Hematopoietic multipotent progenitor cell treated with erythropoietin and hydrocortisone succinate and interleukin-3 and kit ligand, for 17 days (in vitro differentiated cells): ENCODE data around the gene MOK.

Experiments
- DNase-seq: peaks from one replicate; pipeline ENCODE4 v3.0.0-alpha.2; 2015; ENCODE audit warnings: low spot score

MOK gene

DNA sequence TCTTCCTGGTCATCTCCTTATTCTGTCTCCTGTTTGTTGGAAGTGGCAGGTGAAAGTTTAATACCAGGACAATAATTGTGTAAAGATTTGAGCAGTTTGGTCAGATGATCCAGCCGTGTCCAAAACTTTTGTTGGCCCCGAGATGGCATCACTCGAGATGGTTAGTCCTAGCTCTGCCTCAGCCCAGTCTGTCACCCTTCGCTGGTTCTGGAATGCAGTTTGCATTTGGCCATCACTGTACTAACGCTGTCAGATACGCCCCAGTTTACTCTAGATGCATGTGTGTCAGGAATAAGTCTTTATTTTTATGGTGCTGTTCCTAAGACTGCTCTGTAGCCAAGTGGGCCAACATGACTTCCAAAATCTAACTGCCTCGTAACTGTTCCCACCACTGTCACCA lies 79.6 kb downstream of the MOK start:
- no peak for DNase-seq

DNA sequence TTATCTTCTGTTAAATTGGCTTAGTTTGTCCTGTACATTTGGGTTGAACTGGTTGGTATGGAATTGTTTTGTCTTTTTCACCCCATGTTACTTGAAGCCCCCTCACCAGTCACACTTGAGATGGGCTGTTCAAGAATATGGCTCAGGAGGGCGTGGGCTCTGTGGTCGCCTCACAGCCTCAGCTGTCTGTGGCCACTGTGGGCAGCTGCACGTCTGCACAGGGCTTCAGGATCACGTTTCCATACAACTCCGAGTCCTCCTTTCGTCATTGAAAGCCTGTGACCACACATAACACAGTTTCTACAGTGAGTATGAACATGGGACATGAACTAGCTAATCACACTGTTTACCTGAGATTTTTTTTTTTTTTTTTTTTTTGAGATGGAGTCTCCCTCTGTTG lies 81.3 kb downstream of the MOK start:
- no peak for DNase-seq

DNA sequence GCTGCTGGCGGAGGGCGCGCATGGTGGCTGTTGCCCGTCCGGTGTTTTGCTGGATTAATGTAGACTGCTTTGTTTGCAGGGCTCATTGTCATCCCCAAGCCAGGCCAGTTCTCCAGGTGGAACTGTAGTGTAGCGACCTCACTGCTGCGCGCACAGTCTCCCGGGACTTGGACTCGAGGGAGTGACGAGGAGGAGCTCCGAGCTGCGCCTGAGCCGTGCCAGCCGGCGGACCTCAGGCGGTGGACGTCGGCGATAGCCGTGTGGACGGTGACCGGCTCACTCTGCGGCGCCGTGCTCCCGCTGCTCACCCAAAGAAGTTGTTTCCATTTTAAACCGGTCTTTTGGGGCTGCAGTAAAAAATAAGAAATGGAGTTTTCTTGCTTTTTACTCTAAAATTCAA lies 82.2 kb downstream of the MOK start:
- no peak for DNase-seq

DNA sequence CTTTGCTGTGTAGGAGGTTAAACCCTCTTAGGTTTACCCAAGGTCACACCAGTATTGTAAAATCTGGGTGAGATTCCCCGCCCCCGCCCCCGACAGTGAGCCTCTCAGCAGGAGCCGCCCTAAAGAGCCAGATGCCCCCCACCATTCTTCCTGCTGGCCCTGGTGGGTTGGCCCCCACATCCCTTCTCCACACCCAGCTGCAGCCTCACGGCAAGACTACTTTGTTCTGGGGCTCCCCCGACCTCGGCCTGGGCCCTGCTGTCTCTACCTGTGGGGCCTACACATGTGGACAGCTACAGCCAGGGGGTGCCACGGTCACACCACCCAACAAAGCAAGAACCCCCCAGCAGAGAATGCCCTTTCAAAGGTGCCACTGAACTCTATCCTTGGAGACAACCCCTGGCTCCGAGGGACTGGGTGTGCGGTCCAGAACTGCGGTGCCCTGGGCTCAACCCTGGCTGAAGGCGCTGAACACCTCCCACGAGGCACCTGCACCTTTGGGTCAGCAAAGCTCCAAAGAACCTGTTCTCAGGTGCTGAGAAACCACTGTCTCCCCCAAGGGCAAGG lies 82.9 kb downstream of the MOK start:
- no peak for DNase-seq

DNA sequence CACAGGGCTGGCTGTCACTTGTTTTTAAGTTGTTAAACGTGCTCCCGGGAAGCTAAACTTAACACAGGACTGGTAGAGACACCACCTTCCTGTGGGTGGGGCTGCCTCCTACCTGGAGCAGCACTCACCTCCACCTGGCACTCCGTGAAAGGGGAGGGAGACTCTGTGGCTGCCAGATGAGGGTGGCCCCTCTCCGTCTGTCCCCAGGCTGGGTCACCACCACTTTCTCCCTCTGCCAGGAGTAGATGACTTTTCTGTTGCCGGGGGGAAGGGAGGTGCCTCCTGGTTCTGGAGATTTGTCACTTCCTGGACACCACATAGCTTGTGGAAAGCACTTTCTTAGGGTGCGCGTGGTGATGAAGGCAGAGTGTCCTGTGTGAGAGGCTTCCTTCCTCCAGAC lies 83.9 kb downstream of the MOK start:
- no peak for DNase-seq

DNA sequence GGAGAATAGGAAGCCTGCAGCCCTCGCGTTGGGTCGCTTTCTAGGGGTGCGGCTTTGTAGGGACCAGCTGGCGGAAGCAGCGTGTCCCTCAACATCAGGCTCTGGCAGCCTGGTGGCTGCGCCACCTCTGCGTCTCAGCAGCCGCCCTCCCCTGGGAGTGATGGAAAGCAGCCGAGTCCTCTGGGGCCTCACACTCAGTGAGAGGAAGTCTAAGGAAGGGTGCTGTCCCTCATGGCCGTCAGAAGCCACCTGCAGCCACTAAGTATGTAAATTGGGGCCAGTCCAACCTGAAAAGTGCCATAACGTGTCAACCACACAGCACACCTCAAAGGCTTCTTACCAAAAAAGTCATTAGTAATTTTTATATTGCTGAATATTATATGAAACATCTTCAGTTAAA lies 84.9 kb downstream of the MOK start:
- DNase-seq: no peak

DNA sequence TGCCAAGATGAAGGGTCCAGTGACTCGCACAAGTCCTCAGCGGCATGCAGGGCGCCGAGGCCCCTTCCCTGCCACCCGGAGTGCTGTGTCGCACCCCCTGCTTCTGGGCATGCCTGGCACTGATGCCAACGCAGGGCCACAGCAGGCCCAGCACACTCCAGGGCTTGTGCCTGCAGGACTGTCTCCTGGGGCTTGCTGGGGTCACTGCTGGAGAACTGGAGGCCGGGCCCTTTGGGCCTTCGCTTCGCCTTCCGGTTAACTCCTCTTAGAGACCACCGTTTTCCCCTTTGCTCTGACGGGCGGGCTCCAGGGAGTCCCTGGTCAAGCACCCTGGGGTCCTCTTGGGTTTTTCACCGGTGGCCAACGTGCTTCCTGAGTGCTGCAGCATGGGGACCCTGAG lies 85.6 kb downstream of the MOK start:
- no peak for DNase-seq

DNA sequence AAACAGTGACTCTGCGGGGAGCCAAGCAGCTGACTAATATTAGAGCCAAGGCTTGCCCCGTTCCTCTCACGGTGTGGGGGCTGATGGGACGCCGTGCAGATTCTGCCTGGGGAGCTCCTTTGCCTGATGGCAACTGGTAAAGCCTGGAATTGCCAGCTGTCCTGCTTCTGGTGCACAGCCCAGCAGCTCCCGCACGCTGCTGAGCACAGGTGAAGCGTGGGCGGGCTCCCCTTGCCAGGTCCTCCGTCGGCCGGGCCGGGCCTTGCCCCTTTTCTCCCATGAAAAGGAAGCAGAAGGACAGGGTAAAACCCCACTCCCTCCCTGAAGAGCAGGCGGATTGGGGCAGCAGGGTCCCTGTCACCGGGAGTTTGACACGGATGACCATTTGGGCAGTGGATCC lies 86.3 kb downstream of the MOK start:
- no peak for DNase-seq

DNA sequence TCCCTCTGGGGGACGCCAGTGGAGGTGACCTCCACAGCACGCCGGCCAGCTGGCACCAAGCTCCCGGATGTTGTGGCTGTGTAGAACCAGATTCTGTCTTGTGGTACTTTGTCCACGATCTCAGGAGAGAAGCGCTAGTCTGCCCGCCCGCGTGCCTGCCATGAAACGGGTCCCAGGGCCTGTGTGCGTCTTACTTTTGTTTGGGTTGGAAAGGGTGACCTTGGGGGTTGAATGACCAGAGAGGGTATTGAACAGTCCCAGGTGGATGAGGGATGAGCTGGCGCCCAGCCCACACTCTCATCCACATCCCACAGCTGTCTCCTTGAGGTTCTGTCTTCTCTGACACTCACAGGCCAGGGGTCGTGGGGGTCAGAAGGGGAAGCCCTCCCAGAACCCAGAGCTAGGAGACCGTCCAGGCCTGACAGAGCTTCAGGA lies 87.0 kb downstream of the MOK start:
- no peak for DNase-seq

DNA sequence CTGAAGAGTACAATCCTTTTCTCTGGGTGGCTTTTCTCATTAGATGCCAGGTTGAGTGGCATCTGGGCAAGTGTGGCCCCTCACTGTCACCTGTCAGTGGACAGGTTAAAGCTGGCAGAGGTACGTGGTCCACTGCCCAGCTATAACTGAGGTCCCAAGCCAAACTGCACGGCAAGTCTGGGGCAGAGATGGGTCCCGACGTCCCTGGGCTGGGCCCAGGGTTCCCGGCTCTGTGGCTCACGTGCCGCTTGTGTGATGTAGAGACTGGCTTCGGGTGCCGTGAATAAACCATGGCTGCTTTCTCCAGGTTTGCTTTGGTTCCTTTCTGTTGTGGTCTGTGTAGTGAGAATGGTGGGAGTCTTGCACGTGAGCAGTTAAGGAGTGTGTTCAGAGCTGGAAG lies 87.6 kb downstream of the MOK start:
- no peak for DNase-seq

DNA sequence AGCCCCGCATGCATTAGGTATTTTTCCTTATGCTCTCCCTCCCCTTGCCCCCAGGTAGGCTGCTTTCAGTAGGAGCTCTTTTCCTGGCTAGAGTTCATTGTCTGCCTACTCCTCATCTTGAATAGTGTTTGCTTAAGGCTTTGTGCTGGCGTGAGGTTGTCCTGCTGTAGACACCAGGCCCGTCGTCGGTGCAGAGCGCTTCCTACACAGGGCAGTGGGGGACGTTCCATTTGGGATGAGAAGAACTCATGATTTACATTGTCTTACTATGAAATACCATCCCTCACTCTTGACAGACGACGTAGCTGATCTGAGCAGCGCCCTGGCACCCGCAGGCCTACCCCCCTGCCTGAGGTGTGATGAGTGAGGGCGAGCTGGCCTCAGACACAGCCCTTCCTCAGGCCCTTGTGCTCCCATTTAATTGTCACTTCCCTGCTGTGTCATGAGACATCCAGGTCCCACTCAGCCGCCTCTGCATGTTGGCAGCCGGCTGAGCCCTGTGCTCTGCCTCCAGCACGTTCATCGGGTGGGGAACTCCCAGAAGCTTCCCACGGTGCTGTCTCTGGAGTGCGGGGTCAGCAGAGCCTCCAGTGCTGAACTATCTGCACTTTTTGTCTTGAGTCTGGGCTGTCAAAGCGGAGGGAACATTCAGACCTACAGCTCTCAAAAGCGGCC lies 89.3 kb downstream of the MOK start:
- DNase-seq: no peak

DNA sequence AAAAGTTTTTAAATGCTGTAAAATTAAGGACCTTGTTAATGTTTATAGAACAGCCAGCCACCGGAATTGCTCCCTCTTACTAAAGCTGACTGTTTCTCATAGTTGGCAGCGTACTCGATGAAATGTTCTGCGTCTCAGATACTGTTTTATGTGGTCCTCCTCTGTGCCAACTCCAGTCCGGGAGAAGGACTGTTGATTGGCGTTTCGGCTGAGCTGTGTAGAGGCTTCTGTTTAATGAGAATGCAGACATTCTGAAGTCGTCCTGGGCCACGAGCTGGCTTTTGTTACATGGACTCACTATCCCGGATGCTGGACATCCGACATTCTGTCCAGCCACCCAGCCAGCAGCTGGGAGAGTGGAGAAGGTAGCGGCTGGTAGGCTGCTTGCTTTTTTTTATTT lies 89.9 kb downstream of the MOK start:
- DNase-seq: no peak

DNA sequence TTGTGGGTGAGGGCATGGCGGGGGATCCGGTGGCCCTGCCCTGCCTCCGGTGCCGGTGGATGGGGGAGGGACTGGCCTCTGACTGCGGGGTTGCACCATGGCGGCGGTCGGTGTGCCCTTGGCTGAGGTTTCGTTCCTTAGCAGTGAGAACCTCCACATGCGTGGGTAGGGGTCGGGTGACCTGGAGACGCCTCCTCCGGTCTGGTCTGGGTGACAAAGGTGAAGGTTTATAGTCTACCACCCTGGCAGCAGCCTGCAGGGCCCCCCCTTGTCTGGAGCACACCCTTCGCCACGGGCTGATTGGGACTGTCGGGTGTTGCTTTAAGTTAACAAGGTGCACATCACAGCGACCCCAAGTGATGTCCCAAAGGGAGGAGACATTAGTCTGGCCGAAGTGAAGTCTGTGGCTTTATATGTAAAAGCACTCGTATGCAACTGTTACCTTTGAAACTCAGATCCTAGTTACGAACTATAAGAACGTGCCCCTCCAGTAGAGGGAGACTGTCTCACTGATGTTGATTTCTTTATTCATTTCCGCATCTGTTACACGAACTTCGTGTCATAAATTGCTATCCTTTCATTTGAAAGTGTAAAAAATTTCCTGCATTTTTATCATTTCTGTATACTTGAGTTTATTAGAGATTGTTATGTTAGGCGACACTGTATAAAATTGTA lies 90.8 kb downstream of the MOK start:
- DNase-seq: no peak

DNA sequence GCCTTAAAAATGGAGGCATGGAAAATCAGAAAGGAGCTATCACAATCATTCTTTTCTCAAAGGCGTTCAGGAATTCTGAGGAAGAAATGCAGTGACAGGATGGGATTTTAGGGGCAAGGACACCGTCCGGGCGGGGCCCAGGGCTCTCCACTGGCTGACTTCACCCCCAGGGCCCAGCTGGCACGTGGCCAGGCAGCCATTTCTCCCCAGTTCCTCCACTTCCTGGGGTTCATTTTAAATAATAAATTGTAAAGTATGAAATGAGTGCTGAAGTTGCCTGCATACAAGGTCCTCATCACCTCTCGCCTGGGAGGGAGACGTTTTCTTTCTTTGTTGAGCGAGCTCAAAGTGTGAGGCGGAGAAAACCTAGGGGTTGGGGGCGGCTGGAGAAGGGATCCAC lies 91.5 kb downstream of the MOK start:
- no peak for DNase-seq

DNA sequence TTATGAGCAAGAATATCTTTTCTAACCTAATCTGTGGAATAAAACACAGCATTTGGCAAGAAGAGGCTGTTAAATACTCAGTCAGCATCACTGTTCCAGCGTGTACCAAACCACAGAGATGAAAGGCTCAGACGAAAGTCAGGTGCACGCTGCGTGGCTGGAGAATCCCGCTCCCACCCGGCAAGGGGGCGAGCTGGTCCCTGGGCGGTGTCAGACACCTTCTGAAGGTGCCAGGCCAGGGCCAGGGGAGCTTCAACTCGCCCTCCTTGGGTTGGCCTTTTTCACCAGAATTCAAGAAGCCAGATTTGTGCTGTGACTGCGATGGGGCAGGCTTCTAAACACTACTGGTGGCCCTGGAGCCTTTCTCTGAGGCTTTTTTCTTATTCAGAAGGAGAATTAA lies 92.1 kb downstream of the MOK start:
- no peak for DNase-seq

DNA sequence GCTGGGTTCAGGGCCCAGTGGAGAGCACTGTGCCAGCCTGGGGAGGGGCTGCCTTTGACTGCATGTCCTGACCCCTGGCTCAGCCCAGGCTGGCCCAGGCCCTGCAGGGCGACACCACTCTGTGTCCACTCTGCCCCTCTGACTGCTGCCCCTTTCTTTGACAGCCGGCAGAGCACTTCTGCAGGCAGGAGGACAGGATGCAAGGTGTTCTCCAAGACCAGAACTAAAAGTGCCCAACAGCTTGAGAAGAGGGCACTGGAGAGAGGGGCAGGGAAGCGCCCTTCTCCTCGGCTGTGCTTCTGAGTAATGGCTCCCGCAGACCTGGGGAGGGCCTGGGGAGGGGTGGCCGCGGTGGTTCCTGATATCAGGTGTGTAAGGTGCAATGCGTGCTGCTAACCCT lies 92.6 kb downstream of the MOK start:
- no peak for DNase-seq

DNA sequence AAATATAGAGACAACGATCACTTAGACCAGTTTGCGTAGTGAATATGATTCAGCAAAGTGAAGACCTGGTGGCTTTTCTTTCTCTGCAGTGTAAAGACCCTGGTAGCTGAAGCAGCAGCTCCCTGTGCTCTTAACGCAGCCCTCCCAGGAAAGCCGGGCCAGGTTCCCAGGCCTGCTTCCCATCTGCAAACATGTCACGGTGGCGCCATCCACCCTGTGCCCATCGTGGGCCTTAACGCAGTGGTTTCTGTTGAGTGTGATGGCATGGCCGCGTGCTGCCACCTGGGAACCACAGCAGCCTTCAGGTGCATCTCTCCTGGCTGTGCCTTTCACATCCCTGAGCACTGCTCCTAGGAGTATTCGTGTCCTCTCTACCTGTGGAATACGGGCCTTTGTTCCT lies 93.7 kb downstream of the MOK start:
- DNase-seq: no peak

DNA sequence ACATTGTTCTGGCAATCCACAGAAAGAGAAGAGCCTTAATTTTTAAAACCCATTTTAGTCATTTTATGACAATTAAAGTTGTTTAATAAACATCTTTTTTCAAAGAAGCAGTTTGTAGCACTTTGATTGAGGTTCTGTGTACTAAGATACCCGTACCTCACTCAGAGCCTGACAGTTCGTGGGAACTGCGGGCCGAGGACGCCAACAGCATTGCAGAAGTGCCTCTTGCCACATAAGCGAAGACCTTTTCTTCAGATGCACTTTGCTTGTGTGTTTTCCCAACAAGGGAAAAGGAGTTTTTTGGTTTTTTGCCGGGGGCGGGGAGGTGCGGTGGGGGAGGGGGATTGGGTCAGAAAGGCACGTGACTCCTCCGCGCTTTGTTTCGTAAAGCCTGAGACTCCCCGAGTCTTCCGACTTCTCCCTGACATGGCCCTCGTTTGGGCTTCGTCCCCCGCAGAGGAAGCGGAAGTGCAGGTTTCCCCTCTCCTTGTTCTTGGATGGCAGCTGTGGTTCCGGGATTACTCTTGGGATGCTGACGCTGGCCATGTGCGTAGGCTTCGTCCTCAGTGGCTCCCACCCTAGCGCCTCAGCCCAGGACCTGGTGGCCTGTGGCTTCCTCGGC lies 94.4 kb downstream of the MOK start:
- DNase-seq: no peak

DNA sequence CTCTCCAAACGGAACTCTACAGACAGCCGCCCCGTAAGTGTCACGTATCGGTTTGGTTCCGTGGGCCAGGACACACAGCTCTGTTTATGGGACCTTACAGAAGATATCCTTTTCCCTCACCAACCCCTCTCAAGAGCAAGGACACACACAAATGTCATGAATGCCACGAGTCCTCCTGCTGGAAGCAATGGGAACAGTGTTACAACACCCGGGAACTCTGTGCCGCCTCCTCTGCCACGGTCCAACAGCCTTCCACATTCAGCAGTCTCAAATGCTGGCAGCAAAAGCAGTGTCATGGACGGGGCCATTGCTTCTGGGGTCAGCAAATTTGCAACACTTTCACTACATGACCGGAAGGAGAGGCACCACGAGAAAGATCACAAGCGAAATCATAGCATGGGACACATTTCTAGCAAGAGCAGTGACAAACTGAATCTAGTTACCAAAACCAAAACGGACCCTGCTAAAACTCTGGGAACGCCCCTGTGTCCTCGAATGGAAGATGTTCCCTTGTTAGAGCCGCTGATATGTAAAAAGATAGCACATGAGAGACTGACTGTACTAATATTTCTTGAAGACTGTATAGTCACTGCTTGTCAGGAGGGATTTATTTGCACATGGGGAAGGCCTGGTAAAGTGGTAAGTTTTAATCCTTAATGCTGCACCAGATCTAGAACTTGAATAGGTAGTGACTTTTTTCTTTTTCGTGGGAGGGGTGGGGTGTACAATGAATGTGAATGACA lies 95.6 kb downstream of the MOK start:
- DNase-seq: no peak

DNA sequence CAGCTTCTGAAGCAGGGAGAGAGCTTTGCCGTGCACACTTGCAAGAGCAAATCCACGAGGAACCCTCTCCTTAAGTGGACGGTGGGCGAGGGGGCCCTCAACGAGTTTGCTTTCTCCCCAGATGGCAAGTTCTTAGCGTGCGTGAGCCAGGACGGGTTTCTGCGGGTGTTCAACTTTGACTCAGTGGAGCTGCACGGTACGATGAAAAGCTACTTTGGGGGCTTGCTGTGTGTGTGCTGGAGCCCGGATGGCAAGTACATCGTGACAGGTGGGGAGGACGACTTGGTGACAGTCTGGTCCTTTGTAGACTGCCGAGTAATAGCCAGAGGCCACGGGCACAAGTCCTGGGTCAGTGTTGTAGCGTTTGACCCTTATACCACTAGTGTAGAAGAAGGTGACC lies 96.2 kb downstream of the MOK start:
- no peak for DNase-seq

DNA sequence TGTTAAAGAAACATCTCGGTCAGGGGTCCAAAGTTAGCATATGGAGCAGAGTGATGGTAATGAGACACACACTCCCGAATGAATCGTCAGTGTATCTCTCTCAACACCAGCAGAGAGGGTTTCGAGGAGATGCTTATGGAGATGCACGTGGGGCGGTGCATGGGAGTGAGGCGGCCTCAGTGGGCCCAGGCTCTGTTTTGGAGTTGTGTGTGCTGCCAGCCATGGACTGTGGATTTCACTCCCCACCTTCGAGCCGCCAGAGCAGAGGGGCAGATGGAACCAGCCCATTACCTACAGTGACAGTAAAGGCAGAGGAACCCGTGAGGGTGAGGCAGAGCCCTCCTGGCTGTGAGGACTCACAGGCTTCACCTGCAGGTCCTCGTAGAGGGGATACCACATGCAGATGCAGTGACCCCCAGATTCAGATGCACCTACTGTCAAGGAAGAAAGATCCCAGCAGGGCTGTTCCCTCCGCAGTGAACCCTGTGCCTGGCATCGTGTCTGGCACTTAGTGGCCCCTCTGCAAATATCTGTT lies 97.1 kb downstream of the MOK start:
- DNase-seq: no peak

DNA sequence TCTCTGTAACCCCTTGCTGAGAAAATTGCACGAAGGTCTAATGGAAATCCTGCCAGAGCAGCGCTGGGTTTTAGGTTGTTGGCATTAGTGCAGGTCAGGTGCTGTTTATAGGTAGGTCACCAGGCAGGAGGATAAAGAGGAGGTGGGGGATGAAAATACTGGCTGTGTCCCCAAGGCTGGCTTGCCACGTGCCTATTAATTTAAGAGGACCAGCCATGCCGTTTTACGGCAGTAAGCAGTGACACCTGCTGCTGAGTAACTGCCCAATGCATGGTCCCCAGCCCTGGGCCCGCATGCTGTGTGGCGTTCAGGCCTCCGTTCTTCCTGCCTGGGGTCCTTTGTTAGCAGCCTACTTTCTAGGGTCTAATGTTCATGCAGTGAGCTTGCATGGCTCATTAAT lies 98.0 kb downstream of the MOK start:
- no peak for DNase-seq
